Activated CD4-positive, alpha-beta T cell treated with anti-CD3 and anti-CD28 coated beads, Interleukin-2, amount 10 ng/mL, durations not matched to agents 7 days and 5 days (primary cell): ENCODE measurements around the gene NDST3. TPM values are rescaled to one million over a fixed set of nuclear protein-coding genes. Genes with fewer than 3 reads are reported as not detected.
"Not testable (repeated sequence)": the region's sequence is repeated elsewhere in the genome, so short reads cannot be mapped to it uniquely, and the experiment has no call there.

Source experiments
- CTCF ChIA-PET: fragments of 350-600 bp; sonication (Branson Sonifier 250); formaldehyde crosslinking; loops from one replicate; lab custom pipeline; 2021; ENCODE audit warnings: antibody characterized with exemption; lab: Charles Lee
- POLR2A ChIA-PET: fragments of 350-600 bp; sonication (Branson Sonifier 250); formaldehyde crosslinking; loops from one replicate; lab custom pipeline; 2021; ENCODE audit warnings: antibody characterized with exemption; lab: Charles Lee
- DNase-seq: peaks from one replicate; pipeline ENCODE4 v3.0.0-alpha.2; 2020
- H3K27ac Mint-ChIP-seq: one replicate; pipeline ENCODE4 v1.8.0; 2021; ENCODE audit warnings: mild to moderate bottlenecking, moderate library complexity, mixed read lengths
- H3K27me3 Mint-ChIP-seq: one replicate; pipeline ENCODE4 v1.8.0; 2021; ENCODE audit warnings: mixed read lengths
- H3K36me3 Mint-ChIP-seq: one replicate; pipeline ENCODE4 v1.8.0; 2021; ENCODE audit warnings: low read depth, mixed read lengths
- H3K4me1 Mint-ChIP-seq: one replicate; pipeline ENCODE4 v1.8.0; 2021; ENCODE audit warnings: mixed read lengths
- H3K4me3 Mint-ChIP-seq: one replicate; pipeline ENCODE4 v1.8.0; 2021; ENCODE audit warnings: mild to moderate bottlenecking, moderate library complexity, mixed read lengths
- H3K9me3 Mint-ChIP-seq: one replicate; pipeline ENCODE4 v1.8.0; 2021; ENCODE audit warnings: mixed read lengths
- total RNA-seq, 2 experiments: library from RNA; stranded (reverse); gene quantifications; one replicate each; pipeline ENCODE4 v1.2.3, GENCODE V29; 2021

The NDST3 gene
- total RNA-seq, 2 experiments from 2014 or later: not detected

GRCh38 chr4:118286685-118287084 is 252.4 kb downstream of the NDST3 start:
- peaks cover 8% of the 10 kb centered on the region for H3K36me3 Mint-ChIP-seq
- DNase-seq: no peak
- POLR2A ChIA-PET: no interaction called here
- H3K4me1 Mint-ChIP-seq: peaks cover 9% of the 10 kb centered on the region
- H3K9me3 Mint-ChIP-seq: no peaks in the 10 kb centered on the region
- H3K27me3 Mint-ChIP-seq: no peaks in the 10 kb centered on the region
- H3K27ac Mint-ChIP-seq: no peak overlapping the region
- CTCF ChIA-PET: no interaction called here
- no peak overlapping the region for H3K4me3 Mint-ChIP-seq

- H3K9me3 Mint-ChIP-seq: no peaks in the 10 kb centered on the region
- no peak overlapping the region for H3K27ac Mint-ChIP-seq
- H3K27me3 Mint-ChIP-seq: peaks cover 3% of the 10 kb centered on the region
- CTCF ChIA-PET: no interaction called here
- no peak overlapping the region for H3K4me3 Mint-ChIP-seq
- H3K4me1 Mint-ChIP-seq: peaks cover 3% of the 10 kb centered on the region
- DNase-seq: no peak
- POLR2A ChIA-PET: no interaction called here
- H3K36me3 Mint-ChIP-seq: peaks cover 2% of the 10 kb centered on the region
Observed at GRCh38 chr4:118287711-118288451, 253.6 kb downstream of the NDST3 start.

- no peaks in the 10 kb centered on the region for H3K4me1 Mint-ChIP-seq
- peaks cover 3% of the 10 kb centered on the region for H3K27me3 Mint-ChIP-seq
- no peak for DNase-seq
- CTCF ChIA-PET: no interaction called here
- POLR2A ChIA-PET: no interaction called here
- no peak overlapping the region for H3K27ac Mint-ChIP-seq
- H3K36me3 Mint-ChIP-seq: no peaks in the 10 kb centered on the region
- H3K9me3 Mint-ChIP-seq: no peaks in the 10 kb centered on the region
- H3K4me3 Mint-ChIP-seq: no peak overlapping the region
Observed at GRCh38 chr4:118289794-118290193, 255.5 kb downstream of the NDST3 start.

- H3K27ac Mint-ChIP-seq: no peak overlapping the region
Observed at GRCh38 chr4:118290951-118291350, 256.7 kb downstream of the NDST3 start.

GRCh38 chr4:118296729-118297128 is 262.4 kb downstream of the NDST3 start:
- H3K4me1 Mint-ChIP-seq: no peaks in the 10 kb centered on the region
- peaks cover 6% of the 10 kb centered on the region for H3K27me3 Mint-ChIP-seq
- no peaks in the 10 kb centered on the region for H3K9me3 Mint-ChIP-seq
- POLR2A ChIA-PET: no interaction called here
- H3K4me3 Mint-ChIP-seq: no peak overlapping the region
- H3K36me3 Mint-ChIP-seq: no peaks in the 10 kb centered on the region
- H3K27ac Mint-ChIP-seq: no peak overlapping the region
- no peak for DNase-seq
- CTCF ChIA-PET: no interaction called here

More at GRCh38 chr4:118290951-118291350, 256.7 kb downstream of the NDST3 start:
- H3K4me3 Mint-ChIP-seq: no peak overlapping the region
- no peaks in the 10 kb centered on the region for H3K9me3 Mint-ChIP-seq
- peaks cover 3% of the 10 kb centered on the region for H3K27me3 Mint-ChIP-seq
- H3K4me1 Mint-ChIP-seq: no peaks in the 10 kb centered on the region
- CTCF ChIA-PET: no interaction called here
- no peak for DNase-seq
- POLR2A ChIA-PET: no interaction called here
- no peaks in the 10 kb centered on the region for H3K36me3 Mint-ChIP-seq

GRCh38 chr4:118299619-118300018 is 265.3 kb downstream of the NDST3 start:
- H3K9me3 Mint-ChIP-seq, H3K4me3 Mint-ChIP-seq, H3K27me3 Mint-ChIP-seq, H3K27ac Mint-ChIP-seq, H3K36me3 Mint-ChIP-seq, H3K4me1 Mint-ChIP-seq, DNase-seq, CTCF ChIA-PET, POLR2A ChIA-PET: not testable (repeated sequence)

GRCh38 chr4:118307643-118308042 is 273.4 kb downstream of the NDST3 start:
- ChIA-PET POLR2A (no interaction called here), CTCF (no interaction called here)
- DNase-seq: no peak
- Mint-ChIP-seq H3K27ac (no peak overlapping the region), H3K36me3 (no peaks in the 10 kb centered on the region), H3K27me3 (peaks cover 26% of the 10 kb centered on the region), H3K4me3 (no peak overlapping the region), H3K9me3 (no peaks in the 10 kb centered on the region), H3K4me1 (no peaks in the 10 kb centered on the region)
